Uterus (tissue), 2 donors: Measurements from ENCODE around the gene IYD.

Experiments used
- CTCF ChIP-seq, 4 experiments: fragments of 200-600 bp in 2 of 4; fragments of 450-650 bp in 2 of 4; sonication (generic) in 2 of 4; IDR thresholded peaks; one replicate each; pipeline ENCODE4 v1.5.1; 2016 to 2019; ENCODE audit warnings: antibody characterized with exemption in 4 of 4, mild to moderate bottlenecking in 2 of 4, moderate library complexity in 1 of 4
- POLR2A ChIP-seq, 2 donors: fragments of 450-650 bp; IDR thresholded peaks; one replicate each; pipeline ENCODE4 v1.6.1; 2016; ENCODE audit warnings: antibody characterized with exemption in 2 of 2, mild to moderate bottlenecking in 1 of 2, moderate library complexity in 1 of 2

- TF ChIP-seq CTCF (IDR thresholded peaks at IDR 0.05) (no peak), POLR2A (IDR thresholded peaks at IDR 0.05) (no peak)
Measured at GRCh38 chr6:150410906-150411305, 42.1 kb downstream of the IYD start.
